ENCODE results near the gene EDIL3.

Gene EDIL3, protein sequence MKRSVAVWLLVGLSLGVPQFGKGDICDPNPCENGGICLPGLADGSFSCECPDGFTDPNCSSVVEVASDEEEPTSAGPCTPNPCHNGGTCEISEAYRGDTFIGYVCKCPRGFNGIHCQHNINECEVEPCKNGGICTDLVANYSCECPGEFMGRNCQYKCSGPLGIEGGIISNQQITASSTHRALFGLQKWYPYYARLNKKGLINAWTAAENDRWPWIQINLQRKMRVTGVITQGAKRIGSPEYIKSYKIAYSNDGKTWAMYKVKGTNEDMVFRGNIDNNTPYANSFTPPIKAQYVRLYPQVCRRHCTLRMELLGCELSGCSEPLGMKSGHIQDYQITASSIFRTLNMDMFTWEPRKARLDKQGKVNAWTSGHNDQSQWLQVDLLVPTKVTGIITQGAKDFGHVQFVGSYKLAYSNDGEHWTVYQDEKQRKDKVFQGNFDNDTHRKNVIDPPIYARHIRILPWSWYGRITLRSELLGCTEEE

DNA sequence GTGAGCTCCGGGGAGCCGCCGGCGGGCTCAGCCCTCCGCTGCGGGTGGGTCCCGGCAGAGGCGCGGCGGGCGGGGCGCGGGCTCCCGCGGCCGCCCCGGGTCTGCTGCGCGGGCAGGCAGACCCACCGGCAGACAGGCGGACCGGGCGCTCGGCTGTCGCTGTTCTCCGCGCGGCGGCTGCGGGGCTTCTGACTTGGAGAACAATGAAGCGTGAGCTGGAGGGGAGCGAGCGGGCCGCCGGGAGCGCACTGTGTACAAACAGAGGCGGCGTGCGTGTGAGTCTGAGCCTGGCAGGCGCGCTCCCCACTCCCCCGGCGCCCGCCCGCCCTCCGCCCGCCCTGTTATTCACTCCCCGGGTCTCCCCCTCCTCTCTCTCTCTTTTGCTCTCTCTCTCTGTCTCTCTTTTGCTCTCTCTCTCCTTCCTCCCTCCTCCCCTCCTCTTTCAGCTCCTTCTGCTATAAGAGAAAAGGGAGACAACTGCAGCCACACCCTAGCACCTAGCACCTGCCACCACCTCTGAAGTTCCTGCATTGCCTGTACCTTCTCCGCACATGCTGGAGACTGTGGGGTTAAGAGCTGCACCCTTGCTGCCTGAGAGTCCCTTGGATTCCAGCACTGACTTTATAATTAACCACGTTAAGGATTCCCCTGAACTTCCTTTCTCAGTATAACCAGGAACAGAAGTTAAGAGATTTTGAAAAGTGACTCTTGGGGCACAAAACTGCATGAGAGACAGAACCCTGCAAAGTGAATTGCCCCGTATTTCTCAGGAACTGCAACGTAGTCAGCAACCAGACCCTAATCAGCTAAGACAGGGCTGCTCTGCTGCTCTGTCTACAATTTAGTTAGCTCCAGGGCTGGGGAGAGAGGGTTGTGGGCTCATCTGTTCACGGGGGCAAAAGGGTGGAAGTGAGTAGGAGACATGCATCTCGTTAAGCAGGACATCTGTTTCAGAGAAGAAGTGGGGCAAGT, at the start of gene EDIL3:
TSS of gene EDIL3 (minus strand) at position 277 of the 972 bp plus-strand sequence. CDS start 506 bp downstream, outside the sequence.
- DNase-seq, result no peak

DNA sequence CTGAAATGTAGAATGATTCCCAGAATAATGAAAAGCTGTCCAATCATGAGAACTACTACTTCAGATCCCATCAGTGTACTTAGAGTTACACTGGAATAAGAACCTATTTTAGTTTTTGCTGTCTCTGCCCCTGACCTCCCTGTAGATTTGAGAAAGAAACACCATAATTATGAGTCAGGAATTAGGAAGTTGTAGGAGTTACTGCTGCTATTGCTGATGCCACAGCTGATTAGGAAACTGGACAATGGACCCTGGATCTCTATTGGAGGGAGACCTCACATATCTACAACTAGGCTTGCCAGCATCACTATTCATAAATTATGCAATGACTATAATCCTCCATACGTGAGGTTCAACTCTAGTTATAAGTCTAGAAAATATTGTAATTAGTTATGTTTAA, 48.8 kb upstream of the EDIL3 start:
- DNase-seq, result no peak

DNA sequence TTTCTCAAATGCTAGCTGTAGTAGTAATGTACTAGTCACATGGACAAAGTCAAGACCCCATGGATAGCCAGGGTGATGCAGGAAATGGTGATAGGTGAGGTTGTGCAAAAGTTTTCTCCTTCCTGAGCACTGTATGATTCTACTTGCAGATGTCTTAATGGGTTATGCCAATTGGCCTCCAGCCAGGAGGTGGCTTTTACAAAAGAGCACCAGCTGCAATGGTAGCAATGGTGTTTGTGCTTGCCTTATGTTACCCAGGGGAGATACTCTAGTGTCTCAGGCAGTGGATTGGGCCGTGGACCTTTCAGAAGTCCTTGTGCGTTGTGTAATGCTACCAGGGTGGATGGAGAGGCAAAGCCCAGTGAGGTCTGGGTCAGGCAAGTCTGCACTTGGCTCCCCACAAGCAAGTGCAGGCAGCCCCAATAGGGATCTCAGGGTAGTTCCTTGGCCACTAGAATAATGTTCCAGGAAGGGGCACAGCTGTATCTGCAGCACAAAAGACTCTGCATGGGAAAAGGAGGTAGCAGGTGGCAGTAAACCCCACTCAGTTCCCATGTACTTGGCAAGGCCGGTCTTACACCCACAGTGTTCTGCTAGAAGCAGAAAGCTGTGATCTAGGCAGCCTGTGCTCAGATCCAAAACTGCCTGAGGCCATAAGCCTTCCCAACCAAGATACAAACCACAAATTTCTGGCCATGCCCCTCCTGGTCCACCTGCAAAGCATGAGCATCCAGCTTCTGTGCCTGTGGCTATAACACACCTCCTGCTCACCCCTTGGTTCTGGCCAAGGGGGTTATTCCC, 46.4 kb upstream of the EDIL3 start:
- DNase-seq, result no peak

DNA sequence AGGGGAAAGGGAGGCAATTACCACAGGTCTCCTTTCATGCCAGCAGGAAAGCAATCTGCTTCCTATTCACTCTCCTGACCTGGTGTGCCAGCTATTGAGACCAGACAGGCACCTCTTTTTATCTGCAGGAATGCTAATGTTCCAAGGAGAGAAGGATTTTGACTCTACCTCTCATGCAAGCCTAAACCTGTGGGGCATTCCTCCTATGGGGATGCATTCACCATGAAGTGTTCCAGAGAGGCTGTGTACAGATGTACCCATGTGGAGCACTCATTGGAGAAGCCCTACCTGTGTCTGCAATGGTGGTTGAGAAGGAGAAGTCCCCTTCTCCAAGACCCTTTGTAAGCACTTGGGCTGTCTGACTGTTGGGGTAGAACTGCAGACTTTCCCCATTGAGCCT, 45.4 kb upstream of the EDIL3 start:
- DNase-seq, result no peak

DNA sequence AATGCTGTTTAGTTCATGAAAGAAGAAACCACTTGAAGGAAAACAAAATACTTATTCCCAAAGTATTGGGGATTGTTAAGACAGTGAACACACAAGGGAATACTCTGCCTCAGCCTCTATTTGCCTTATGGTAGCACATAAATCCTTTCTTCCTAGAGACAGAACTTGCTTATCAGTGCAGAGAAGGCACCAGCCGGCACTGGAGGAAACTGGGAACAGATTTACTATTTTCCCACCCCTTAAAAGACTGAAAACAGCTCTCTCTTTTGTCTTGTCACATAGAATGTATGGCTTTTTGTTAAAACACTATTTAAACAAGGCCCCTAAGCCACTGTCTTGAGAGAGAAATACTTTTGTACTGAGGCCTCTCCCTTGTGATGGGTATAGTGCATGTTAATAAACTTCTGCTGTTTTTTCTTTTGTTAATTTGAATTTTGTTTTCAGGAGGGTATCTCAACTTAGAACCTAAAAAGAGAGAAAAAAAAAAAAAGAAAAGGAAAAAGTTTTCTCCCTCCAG, 40.7 kb upstream of the EDIL3 start:
- no peak for DNase-seq

DNA sequence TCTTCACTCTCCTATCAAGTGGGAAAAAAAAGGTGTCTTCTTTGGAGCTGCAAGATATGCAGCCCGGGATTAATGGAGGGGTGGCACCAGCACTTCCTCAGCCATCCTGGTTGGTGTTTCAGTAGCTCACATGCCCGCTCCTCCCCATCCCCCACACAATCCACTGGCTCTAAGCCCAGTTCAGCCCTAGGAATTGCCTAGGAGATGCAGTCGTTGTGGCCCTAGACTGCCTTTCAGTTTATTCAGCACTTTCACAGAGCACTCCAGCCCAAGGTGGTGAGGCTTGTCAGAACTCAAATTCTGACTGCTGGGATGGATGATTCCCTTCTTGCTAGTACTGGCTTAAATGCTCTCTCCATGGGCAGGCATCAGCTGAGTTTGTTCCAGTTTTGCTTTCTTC, 35.1 kb upstream of the EDIL3 start:
- no peak for DNase-seq

DNA sequence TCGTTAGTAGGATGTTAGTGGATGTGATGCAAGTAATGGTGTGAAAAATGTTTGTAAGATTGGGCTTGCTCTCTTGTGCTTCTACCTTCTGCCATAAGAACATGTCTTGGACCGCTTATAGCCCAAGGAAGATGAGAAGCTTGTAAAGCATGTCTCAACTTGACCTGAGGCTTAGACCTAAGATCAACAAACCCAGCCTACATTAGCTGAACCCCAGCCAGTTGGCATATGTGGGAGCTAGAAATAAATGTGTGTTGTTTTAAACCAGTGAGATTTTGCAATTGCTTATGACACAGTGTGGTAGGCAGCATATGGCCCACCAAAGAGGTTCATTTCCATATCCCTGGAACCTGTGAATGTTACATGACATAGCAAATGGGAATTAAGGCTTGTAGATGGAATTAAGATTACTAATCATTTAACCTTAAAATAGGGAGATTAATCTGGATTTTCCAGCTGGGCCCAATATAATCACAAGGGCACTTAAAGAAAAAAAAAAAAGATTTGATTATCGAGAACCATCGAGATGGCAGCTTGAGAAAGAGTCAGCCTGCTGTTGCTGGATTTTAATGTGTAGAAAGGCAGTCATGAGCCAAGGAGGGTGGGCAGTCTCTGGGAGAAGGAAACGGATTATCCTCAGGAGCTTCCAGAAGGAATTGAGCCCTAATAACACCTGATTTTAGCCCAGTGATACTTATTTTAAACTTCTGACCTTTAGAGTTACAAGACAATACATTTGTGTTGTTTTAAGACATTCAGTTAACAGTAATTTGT, 27.3 kb upstream of the EDIL3 start:
- DNase-seq, result no peak

DNA sequence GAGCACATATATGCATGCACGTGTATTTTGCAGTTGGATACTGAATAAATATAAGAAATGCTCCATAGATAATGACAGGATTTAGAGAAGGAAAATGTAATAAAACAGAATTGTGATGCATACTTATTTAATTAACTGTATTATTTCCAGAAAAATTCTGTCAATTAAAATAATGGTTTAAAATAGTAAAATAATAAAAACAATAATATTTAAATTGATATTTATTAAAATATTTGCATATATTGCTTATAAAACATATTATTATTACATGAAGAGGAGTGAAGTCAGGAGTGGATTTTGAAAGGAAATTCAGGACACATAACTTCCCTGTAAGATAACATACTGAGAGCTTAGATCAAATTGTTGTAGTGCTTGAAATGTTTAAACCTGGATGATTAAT, 21.4 kb upstream of the EDIL3 start:
- no peak for DNase-seq

DNA sequence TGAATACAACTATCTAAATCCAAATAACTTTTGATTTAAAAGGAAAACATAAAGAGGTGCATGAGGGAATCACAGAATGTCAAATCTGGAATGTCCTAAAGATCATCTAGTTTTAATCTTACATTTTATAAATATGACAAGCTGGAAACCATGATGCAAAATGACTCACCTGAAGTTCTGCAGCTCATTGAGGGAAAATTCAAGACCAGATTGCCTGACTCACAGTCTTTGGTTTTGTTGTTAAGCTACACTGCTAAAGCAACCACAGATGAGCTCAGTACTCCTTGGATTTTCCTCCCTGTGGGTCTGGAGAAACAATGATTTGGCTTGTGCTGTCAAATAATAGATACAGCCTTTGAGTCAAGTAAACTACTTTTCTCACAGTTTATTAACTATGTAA, 19.1 kb upstream of the EDIL3 start:
- no peak for DNase-seq

DNA sequence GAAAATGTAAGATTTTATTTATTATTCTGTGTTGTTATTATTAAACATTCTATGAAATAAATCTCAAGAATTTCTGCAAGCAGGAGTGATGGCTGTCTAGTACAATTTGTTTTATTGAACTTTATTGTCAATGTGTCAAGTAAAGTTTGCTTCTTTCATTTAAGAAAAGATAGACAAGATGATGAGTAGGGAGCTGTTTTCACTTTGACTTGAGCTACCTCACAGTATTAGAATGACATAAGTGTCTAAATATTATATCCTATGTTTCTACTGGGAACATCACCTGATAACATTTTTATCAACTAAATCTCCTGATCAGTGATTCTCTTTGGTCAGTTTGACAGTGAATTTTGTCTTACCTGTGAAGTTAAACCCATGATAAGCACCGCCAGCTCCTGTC, 12.7 kb upstream of the EDIL3 start:
- DNase-seq, result no peak

DNA sequence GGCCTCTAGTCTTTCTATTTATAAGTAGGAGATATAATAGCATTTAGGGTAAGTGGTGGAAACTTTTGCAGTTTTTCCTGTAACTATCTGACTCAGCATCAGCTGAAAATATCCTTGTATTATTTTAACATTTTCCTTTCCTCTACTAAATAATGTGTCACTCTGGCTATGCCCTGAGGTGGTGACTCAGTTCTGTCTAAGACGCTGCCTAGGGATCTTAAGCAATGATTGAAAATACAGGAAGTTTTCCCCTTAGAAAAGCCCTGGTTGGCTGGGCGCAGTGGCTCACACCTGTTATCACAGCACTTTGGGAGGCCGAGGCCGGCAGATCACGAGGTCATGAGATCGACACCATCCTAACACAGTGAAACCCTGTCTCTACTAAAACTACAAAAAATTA, 9.3 kb upstream of the EDIL3 start:
- no peak for DNase-seq

DNA sequence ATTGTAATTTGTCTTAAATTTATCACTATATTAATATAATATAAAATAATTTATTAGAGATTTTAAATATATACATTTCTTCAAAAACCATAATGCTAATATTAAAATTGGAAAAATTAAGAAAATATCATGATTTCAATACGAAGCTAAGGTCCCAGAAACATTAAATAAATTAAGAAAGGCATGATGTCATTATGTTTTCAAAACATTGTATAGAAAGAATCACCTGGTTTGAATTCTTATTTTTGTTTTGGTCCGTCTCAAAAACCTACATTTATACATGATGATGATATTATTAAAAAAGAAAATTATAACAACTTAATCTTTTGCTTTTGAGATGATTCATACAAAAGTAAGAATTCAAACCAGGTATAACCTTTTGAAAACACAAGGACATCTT, 8.2 kb upstream of the EDIL3 start:
- DNase-seq, result no peak

DNA sequence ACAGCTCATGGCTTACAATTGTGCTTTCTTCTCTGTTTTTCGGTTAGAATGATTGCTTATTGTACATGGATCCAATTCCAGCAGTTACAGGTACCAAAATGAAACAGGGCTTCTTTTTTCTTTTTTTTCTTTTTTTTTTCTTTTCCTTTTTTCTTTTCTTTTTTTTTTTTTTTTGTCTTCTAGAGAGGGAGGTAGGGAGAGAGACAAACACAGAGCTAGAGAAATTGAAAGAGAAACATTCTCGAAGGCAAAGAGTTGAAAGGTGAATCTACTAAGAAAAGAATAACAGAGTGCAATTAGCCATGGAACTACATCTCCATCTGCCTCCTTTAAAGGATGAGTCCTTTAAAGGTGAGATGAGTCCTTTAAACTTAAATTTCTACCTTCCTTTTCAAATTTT, 1.0 kb upstream of the EDIL3 start:
- no peak for DNase-seq

DNA sequence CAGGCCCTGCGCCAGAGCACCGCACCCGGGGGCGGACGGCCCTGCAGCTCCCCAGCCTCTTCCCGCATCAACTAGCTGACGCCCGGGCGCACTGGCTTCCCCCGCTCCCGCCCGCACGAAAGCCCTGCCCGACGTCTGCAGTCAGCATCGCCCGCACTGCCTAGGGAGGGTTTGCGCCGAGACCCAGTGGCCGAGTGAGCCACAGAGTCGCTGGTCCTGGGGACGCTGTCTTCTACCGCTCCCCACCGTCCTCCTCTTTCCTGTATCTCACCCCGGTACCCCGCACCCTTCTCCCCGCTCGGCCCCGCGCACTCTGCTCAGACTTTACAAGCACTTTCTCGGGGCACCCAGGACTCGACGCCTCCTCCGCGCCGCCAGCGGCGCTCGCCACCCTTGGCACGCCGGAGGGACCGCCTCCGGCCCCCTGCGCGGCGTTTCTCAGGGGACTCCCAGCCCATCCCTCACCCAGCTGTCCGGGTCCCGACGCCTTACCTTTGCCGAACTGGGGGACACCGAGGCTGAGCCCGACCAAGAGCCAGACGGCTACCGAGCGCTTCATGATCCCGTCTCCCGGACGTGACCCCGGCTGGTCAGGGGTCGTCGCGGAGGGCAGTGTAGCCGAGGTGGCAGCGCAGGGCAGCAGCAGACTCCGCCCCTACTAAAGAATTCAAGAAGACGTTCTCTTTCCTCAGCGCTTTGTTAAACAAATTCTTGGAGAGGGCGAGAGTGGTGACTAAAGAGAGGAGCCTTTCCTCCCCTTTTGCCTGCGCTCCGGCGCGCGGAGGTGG, 670 bp downstream of the EDIL3 start:
- no peak for DNase-seq

DNA sequence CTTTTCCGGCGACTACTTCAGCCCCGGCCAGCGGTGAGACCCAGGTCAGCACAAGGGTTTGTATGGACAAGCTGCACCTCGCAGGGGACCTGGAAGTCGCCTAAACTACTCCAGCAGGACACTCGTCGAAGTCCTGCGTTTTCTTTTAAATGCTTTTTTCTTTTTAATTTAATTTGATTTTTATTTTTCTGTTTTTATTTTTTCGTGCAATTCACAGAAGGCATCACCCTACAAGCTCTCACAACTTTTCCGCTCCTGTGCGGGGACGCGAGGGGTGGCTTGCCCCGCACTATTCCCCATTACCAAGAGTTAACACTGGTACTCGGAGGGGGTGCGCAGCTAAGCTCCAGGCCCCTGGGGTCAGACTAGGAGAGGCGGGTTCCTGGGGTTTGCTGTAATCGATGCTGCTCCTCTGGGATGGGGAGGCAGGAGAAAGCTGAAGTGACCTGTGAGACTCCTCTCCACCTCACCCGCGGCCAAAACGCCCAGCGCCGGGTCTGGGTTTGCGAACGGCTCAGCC, 1.3 kb downstream of the EDIL3 start:
- DNase-seq, result no peak

DNA sequence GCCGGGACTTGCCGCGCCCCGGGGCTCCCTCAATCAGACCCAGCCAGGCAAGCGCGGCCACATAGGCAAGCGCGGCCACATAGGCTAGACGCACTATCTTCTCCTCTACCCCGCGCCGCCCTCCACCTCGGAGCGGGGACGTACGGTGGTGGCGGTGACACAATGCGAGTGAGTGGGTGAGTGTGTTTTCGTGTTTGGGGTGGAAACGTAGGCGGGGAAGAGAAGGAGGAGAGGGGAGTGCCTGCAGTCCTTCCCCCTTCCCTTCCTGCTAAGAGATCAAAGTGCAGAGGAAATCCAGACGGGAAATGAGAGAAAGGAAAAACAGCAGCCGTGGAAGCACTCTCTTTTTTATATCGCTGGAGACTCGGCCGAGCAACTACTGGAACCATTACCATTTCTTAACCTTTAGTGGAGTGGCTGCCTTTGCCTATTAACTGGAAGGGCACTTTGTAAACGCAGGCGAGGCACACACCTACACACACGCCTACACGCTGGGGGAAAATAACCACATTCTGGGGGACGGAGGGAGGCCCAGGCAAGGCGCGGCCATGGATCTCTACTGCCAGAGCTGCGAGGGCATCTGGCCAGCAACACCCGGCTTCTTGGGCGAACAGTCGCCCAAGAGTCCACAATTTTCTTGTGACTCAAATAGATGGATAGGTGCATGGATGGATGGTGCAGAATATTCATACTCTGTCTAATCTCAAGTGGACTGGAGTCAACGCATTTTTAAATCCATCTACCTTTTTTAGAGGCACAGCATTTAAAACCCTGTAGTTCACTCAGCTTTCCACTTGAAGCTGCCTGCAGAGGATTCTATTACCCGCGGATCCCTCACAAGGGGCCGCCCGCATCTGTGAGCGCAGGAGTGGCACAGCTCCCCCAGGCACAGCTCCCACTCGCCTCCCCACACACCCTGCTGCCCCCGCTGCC, 2.1 kb downstream of the EDIL3 start:
- no peak for DNase-seq

DNA sequence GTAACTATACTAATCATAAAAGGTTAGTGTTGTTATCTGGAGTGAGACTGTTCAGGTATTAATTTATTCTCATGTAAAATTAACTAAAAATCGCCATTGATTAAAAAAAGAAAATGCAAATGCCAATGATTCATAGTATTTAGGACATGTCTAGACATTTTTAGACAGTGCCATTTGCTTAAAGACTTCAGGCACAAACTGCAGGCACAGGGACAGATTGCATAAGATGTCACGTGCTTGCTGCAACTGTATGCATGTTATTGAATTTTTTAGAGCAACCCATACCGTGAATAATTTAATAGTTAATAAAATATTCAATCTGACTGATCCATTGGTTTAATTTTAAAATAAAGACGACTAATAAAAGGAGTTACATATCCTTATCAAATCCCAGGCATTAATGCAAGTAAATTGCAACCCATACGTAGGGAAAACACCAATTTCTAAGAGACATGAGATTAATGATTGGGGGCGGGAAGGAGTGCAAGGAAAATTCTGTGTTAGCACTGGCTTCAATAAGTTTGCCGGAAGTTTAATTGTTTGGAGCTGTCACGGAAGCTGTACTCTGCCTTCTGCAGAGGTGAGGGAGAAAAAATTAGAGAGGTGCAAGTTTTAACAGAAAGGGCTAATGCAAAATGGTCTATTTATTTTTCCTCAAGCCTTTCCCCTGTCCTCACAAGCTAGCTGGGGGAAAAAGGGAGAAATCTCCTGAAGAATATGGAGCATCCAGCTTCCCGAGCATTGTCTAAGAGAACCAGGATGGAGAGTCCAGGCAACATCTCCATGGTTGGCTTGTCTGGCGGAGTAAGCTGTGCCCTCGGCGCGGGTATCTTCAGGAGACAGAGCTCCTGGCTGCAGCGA, 2.9 kb downstream of the EDIL3 start:
- DNase-seq, result no peak

DNA sequence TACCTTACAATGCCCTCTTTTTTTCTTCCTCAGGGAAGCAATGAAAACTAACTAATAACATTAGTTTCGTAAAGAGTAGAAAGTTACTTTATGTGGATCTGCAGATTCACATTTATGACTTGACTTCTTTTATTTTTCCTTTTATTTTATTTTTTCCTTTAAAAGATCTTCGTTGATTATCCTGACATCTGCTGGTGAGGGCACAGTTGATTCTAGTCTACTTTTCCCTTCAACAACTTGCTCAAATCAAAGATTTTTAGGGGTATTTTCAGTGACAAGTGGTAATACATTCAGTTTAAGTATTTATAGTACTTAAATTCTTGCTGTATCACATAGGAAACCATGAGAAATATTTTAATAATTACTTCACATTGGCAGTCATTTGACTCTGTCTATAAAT, 4.9 kb downstream of the EDIL3 start:
- no peak for DNase-seq

DNA sequence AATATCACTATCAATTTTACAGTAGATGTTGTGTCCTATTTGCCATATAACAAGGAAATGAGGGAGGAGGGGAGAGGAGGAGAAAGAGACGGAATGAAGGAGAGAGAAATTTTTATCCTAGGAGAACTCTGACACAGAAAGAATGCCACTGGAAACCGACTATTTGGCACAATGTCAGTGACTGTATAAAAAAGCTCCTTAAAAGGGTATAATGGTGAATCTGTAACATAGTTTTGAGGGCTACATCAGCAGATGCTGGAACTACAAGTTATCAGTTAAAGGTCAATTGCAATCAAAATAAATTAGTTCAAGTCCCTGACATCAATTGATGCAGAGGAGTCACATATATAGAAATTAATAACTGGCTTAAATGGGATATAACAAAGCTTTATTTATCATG, 5.7 kb downstream of the EDIL3 start:
- DNase-seq, result no peak
